GM23338 (cell line): ENCODE data around the gene XRCC5. TPM values are rescaled to one million over a fixed set of nuclear protein-coding genes. Genes with fewer than 3 reads are reported as not detected.

Experiments used
- ATAC-seq: fragments of 200-7000 bp; cut with Tn5 transposase; 3 replicates; pipeline ENCODE4 v1.9.1; 2020
- DNase-seq: peaks from one replicate; pipeline ENCODE4 v3.0.0-alpha.2; 2015; ENCODE audit warnings: low spot score
- H2AFZ ChIP-seq: fragments of 200-600 bp; sonication (generic); 2 replicates; pipeline ENCODE4 v1.8.0; 2016; ENCODE audit warnings: antibody characterized with exemption, mild to moderate bottlenecking, moderate library complexity
- H3F3A ChIP-seq: fragments of 200-600 bp; sonication (generic); replicated peaks from 2 replicates; pipeline ENCODE4 v1.8.0; 2017; ENCODE audit warnings: antibody characterized with exemption, mixed run types, low read depth
- H3K27ac ChIP-seq: fragments of 200-600 bp; sonication (generic); 2 replicates; pipeline ENCODE4 v1.6.1; 2016; ENCODE audit warnings: low read depth
- H3K27me3 ChIP-seq: fragments of 200-600 bp; sonication (generic); 2 replicates; pipeline ENCODE4 v1.8.0; 2016; ENCODE audit warnings: mild to moderate bottlenecking, mixed run types, moderate library complexity; ENCODE audit not compliant: insufficient read depth
- H3K36me3 ChIP-seq: fragments of 200-600 bp; sonication (generic); 2 replicates; pipeline ENCODE4 v1.8.0; 2016; ENCODE audit warnings: mild to moderate bottlenecking; ENCODE audit not compliant: insufficient read depth
- H3K4me1 ChIP-seq: fragments of 200-600 bp; sonication (generic); 2 replicates; pipeline ENCODE4 v1.8.0; 2016; ENCODE audit warnings: mild to moderate bottlenecking, moderate library complexity; ENCODE audit not compliant: insufficient read depth
- H3K4me2 ChIP-seq: fragments of 200-600 bp; sonication (generic); 2 replicates; pipeline ENCODE4 v1.7.1; 2017; ENCODE audit warnings: mixed run types
- H3K4me3 ChIP-seq: fragments of 200-600 bp; sonication (generic); 2 replicates; pipeline ENCODE4 v1.6.1; 2016; ENCODE audit warnings: mixed run types
- H3K79me2 ChIP-seq: fragments of 200-600 bp; sonication (generic); replicated peaks from 2 replicates; pipeline ENCODE4 v1.8.0; 2017; ENCODE audit warnings: mild to moderate bottlenecking; ENCODE audit not compliant: insufficient read depth
- H3K9me2 ChIP-seq: fragments of 200-600 bp; sonication (generic); 2 replicates; pipeline ENCODE4 v1.8.0; 2017; ENCODE audit not compliant: insufficient read depth
- H4K20me1 ChIP-seq: fragments of 200-600 bp; sonication (generic); replicated peaks from 2 replicates; pipeline ENCODE4 v1.8.0; 2017; ENCODE audit warnings: mild to moderate bottlenecking; ENCODE audit not compliant: insufficient read depth
- H3K27ac Mint-ChIP-seq: 2 replicates; pipeline ENCODE4 v1.8.0; 2020; ENCODE audit warnings: inconsistent platforms, mild to moderate bottlenecking, moderate library complexity, mixed read lengths
- H3K27me3 Mint-ChIP-seq: 3 replicates; pipeline ENCODE4 v1.8.0; 2022; ENCODE audit warnings: low read depth, mild to moderate bottlenecking, moderate library complexity, mixed read lengths, inconsistent platforms; ENCODE audit not compliant: insufficient read depth, poor library complexity
- H3K36me3 Mint-ChIP-seq: 3 replicates; pipeline ENCODE4 v1.8.0; 2021; ENCODE audit warnings: low read depth, mild to moderate bottlenecking, inconsistent platforms, moderate library complexity, mixed read lengths
- H3K4me1 Mint-ChIP-seq: 3 replicates; pipeline ENCODE4 v1.8.0; 2020; ENCODE audit warnings: mild to moderate bottlenecking, inconsistent platforms, mixed read lengths
- H3K4me3 Mint-ChIP-seq: 3 replicates; pipeline ENCODE4 v1.8.0; 2021; ENCODE audit warnings: moderate library complexity, mild to moderate bottlenecking, inconsistent platforms, mixed read lengths
- H3K9me3 Mint-ChIP-seq: 3 replicates; pipeline ENCODE4 v1.8.0; 2020; ENCODE audit warnings: moderate library complexity, mild to moderate bottlenecking, inconsistent platforms, mixed read lengths
- CREB1 ChIP-seq: fragments of 250-450 bp; sonication (Bioruptor Pico); IDR thresholded peaks from 2 replicates; pipeline ENCODE4 v1.5.0; 2020; ENCODE audit warnings: low read depth, mild to moderate bottlenecking, moderate library complexity
- CTCF ChIP-seq, 2 experiments: fragments of 200-600 bp in 1 of 2; sonication (generic) in 1 of 2; conservative IDR thresholded peaks; 2 replicates each; pipeline versions ENCODE4 v1.5.1 to v1.6.1; 2016 to 2017; ENCODE audit warnings: antibody characterized with exemption in 2 of 2, low read depth in 2 of 2, mild to moderate bottlenecking in 2 of 2, moderate library complexity in 1 of 2
- EZH2 ChIP-seq: fragments of 200-600 bp; sonication (generic); IDR thresholded peaks from one replicate; pipeline ENCODE4 v1.8.0; 2017; ENCODE audit warnings: antibody characterized with exemption, mild to moderate bottlenecking, low read depth; ENCODE audit not compliant: unreplicated experiment
- EZH2phosphoT487 ChIP-seq: fragments of 200-600 bp; sonication (generic); IDR thresholded peaks from one replicate; pipeline ENCODE4 v1.8.1; 2018; ENCODE audit warnings: antibody characterized with exemption; ENCODE audit not compliant: unreplicated experiment
- JUNB ChIP-seq: IDR thresholded peaks from one replicate; pipeline ENCODE4 v1.6.1; 2016; ENCODE audit warnings: antibody characterized with exemption; ENCODE audit not compliant: unreplicated experiment
- NANOG ChIP-seq: IDR thresholded peaks from 2 replicates; pipeline ENCODE4 v1.6.1; 2016; ENCODE audit warnings: antibody characterized with exemption, borderline replicate concordance
- POLR2AphosphoS5 ChIP-seq: IDR thresholded peaks from 2 replicates; pipeline ENCODE4 v1.6.1; 2016; ENCODE audit warnings: antibody characterized with exemption, low read depth
- STAT1 ChIP-seq: IDR thresholded peaks from one replicate; pipeline ENCODE4 v1.6.1; 2016; ENCODE audit warnings: antibody characterized with exemption; ENCODE audit not compliant: unreplicated experiment
- ZNF114 ChIP-seq: fragments of 250-450 bp; sonication (Bioruptor Pico); IDR thresholded peaks from 2 replicates; pipeline ENCODE4 v1.5.0; 2020; ENCODE audit warnings: mild to moderate bottlenecking, moderate library complexity
- ZNF331 ChIP-seq: fragments of 250-450 bp; sonication (Bioruptor Pico); IDR thresholded peaks from 2 replicates; pipeline ENCODE4 v1.5.0; 2020; ENCODE audit warnings: low read depth, mild to moderate bottlenecking, moderate library complexity
- polyA plus RNA-seq: library from polyadenylated mRNA; unstranded; fragments of >200 nt; fragmentation: Nextera tagmentation; extraction: Ambion mirVana; gene quantifications from 2 replicates; pipeline ENCODE4 v1.2.1, GENCODE V29; 2016
- total RNA-seq: library from RNA; depleted of rRNA; stranded (reverse); fragments of >200 nt; shearing (Covaris generic); gene quantifications from 2 replicates; pipeline ENCODE4 v1.2.3, GENCODE V29; 2014
- TF ChIP-seq, protein P1 (sequence below): fragments of 250-450 bp; sonication (Bioruptor Pico); IDR thresholded peaks from 2 replicates; pipeline ENCODE4 v1.5.0; 2020; ENCODE audit warnings: mild to moderate bottlenecking, moderate library complexity
- TF ChIP-seq, protein P2 (sequence below): IDR thresholded peaks from 2 replicates; pipeline ENCODE4 v1.6.1; 2016; ENCODE audit warnings: antibody characterized with exemption
- TF ChIP-seq, protein P3 (sequence below): IDR thresholded peaks from one replicate; pipeline ENCODE4 v1.6.1; 2018; ENCODE audit warnings: antibody characterized with exemption; ENCODE audit not compliant: unreplicated experiment

Gene XRCC5
- total and polyA plus RNA-seq, 2 experiments from 2014 or later = 499 to 524 TPM

DNA sequence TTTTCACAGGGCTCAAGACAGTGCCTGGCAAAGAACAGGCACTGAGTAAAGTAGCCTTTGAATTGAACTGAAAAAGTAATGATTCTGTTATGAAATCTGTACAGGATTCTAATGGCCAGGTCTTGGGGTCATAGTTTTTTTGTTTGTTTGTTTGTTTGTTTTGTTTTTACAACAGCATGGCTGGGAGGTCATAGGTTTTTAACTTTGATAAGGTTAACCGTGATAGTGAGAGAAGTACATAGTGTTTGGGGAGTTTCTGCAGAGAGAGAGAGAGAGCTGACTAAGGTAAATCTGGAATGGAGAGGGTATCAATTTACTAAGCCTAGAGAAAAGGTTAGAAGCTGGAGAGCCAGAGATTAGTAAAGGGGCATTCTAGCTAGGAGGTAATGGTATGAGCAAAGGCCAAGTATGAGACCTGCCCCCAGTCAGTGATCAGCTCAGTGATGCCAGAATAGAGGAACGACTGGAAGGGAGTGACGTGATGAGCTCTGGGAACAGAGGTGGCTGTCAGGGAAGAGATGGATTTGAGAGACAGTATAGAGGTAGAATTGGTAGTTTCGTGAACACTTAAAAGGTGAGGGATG, 25.9 kb downstream of the XRCC5 start:
- Mint-ChIP-seq H3K4me1 (no peaks in the 10 kb centered on the region), H3K27ac (peak overlapping the region; percentile 24; the same call in 1 of the 2 replicates), H3K36me3 (peaks cover 95% of the 10 kb centered on the region), H3K4me3 (no peak overlapping the region), H3K9me3 (no peaks in the 10 kb centered on the region; the same call in 2 of the 3 replicates), H3K27me3 (no peaks in the 10 kb centered on the region)
- Histone ChIP-seq H3K79me2 (peaks cover 72% of the 10 kb centered on the region), H3K36me3 (peaks cover 94% of the 10 kb centered on the region), H4K20me1 (peaks cover 41% of the 10 kb centered on the region), H3K4me1 (no peaks in the 10 kb centered on the region), H3K4me3 (no peak overlapping the region), H3K27ac (peak overlapping the region; percentile 60), H3K4me2 (no peak overlapping the region), H2AFZ (no peak overlapping the region), H3K9me2 (no peaks in the 10 kb centered on the region), H3K27me3 (no peaks in the 10 kb centered on the region), H3F3A (peaks cover 8% of the 10 kb centered on the region)
- ATAC-seq (no peak), DNase-seq (no peak)
- TF ChIP-seq EZH2 = no peak
- no peak for TF ChIP-seq CTCF (conservative IDR thresholded peaks at IDR 0.05; ENCODE audit: low read depth in 2 of 2)
- no peak for TF ChIP-seq ZNF114 (CRISPR knock-in tag)
- no peak for TF ChIP-seq JUNB
- TF ChIP-seq, protein P1, sequence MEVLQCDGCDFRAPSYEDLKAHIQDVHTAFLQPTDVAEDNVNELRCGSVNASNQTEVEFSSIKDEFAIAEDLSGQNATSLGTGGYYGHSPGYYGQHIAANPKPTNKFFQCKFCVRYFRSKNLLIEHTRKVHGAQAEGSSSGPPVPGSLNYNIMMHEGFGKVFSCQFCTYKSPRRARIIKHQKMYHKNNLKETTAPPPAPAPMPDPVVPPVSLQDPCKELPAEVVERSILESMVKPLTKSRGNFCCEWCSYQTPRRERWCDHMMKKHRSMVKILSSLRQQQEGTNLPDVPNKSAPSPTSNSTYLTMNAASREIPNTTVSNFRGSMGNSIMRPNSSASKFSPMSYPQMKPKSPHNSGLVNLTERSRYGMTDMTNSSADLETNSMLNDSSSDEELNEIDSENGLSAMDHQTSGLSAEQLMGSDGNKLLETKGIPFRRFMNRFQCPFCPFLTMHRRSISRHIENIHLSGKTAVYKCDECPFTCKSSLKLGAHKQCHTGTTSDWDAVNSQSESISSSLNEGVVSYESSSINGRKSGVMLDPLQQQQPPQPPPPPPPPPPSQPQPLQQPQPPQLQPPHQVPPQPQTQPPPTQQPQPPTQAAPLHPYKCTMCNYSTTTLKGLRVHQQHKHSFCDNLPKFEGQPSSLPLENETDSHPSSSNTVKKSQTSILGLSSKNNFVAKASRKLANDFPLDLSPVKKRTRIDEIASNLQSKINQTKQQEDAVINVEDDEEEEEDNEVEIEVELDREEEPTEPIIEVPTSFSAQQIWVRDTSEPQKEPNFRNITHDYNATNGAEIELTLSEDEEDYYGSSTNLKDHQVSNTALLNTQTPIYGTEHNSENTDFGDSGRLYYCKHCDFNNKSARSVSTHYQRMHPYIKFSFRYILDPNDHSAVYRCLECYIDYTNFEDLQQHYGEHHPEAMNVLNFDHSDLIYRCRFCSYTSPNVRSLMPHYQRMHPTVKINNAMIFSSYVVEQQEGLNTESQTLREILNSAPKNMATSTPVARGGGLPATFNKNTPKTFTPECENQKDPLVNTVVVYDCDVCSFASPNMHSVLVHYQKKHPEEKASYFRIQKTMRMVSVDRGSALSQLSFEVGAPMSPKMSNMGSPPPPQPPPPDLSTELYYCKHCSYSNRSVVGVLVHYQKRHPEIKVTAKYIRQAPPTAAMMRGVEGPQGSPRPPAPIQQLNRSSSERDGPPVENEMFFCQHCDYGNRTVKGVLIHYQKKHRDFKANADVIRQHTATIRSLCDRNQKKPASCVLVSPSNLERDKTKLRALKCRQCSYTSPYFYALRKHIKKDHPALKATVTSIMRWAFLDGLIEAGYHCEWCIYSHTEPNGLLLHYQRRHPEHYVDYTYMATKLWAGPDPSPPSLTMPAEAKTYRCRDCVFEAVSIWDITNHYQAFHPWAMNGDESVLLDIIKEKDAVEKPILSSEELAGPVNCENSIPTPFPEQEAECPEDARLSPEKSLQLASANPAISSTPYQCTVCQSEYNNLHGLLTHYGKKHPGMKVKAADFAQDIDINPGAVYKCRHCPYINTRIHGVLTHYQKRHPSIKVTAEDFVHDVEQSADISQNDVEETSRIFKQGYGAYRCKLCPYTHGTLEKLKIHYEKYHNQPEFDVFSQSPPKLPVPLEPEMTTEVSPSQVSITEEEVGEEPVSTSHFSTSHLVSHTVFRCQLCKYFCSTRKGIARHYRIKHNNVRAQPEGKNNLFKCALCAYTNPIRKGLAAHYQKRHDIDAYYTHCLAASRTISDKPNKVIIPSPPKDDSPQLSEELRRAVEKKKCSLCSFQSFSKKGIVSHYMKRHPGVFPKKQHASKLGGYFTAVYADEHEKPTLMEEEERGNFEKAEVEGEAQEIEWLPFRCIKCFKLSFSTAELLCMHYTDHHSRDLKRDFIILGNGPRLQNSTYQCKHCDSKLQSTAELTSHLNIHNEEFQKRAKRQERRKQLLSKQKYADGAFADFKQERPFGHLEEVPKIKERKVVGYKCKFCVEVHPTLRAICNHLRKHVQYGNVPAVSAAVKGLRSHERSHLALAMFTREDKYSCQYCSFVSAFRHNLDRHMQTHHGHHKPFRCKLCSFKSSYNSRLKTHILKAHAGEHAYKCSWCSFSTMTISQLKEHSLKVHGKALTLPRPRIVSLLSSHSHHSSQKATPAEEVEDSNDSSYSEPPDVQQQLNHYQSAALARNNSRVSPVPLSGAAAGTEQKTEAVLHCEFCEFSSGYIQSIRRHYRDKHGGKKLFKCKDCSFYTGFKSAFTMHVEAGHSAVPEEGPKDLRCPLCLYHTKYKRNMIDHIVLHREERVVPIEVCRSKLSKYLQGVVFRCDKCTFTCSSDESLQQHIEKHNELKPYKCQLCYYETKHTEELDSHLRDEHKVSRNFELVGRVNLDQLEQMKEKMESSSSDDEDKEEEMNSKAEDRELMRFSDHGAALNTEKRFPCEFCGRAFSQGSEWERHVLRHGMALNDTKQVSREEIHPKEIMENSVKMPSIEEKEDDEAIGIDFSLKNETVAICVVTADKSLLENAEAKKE (CRISPR knock-in tag) = no peak
- no peak for TF ChIP-seq EZH2phosphoT487
- no peak for TF ChIP-seq STAT1
- no peak for TF ChIP-seq CREB1 (CRISPR knock-in tag)
- TF ChIP-seq, protein P2, sequence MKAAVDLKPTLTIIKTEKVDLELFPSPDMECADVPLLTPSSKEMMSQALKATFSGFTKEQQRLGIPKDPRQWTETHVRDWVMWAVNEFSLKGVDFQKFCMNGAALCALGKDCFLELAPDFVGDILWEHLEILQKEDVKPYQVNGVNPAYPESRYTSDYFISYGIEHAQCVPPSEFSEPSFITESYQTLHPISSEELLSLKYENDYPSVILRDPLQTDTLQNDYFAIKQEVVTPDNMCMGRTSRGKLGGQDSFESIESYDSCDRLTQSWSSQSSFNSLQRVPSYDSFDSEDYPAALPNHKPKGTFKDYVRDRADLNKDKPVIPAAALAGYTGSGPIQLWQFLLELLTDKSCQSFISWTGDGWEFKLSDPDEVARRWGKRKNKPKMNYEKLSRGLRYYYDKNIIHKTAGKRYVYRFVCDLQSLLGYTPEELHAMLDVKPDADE = no peak
- TF ChIP-seq, protein P3, sequence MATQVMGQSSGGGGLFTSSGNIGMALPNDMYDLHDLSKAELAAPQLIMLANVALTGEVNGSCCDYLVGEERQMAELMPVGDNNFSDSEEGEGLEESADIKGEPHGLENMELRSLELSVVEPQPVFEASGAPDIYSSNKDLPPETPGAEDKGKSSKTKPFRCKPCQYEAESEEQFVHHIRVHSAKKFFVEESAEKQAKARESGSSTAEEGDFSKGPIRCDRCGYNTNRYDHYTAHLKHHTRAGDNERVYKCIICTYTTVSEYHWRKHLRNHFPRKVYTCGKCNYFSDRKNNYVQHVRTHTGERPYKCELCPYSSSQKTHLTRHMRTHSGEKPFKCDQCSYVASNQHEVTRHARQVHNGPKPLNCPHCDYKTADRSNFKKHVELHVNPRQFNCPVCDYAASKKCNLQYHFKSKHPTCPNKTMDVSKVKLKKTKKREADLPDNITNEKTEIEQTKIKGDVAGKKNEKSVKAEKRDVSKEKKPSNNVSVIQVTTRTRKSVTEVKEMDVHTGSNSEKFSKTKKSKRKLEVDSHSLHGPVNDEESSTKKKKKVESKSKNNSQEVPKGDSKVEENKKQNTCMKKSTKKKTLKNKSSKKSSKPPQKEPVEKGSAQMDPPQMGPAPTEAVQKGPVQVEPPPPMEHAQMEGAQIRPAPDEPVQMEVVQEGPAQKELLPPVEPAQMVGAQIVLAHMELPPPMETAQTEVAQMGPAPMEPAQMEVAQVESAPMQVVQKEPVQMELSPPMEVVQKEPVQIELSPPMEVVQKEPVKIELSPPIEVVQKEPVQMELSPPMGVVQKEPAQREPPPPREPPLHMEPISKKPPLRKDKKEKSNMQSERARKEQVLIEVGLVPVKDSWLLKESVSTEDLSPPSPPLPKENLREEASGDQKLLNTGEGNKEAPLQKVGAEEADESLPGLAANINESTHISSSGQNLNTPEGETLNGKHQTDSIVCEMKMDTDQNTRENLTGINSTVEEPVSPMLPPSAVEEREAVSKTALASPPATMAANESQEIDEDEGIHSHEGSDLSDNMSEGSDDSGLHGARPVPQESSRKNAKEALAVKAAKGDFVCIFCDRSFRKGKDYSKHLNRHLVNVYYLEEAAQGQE = no peak
- no peak for TF ChIP-seq POLR2AphosphoS5
- no peak for TF ChIP-seq NANOG
- TF ChIP-seq ZNF331 (CRISPR knock-in tag) = no peak
